Activated T-cell treated with anti-CD3 and anti-CD28 coated beads, Interleukin-2, amount 50 U/mL, for 24 hours (primary cell): ENCODE measurements around the gene DQX1.

ENCODE experiments used
- DNase-seq: peaks from one replicate; pipeline ENCODE4 v3.0.0-alpha.2; 2020
- H3K27ac Mint-ChIP-seq: 2 replicates; pipeline ENCODE4 v1.8.0; 2020; ENCODE audit warnings: mild to moderate bottlenecking, mixed read lengths
- H3K27me3 Mint-ChIP-seq: 2 replicates; pipeline ENCODE4 v1.8.0; 2020; ENCODE audit warnings: mixed read lengths
- H3K36me3 Mint-ChIP-seq: 2 replicates; pipeline ENCODE4 v1.8.0; 2020; ENCODE audit warnings: low read depth, mixed read lengths
- H3K4me1 Mint-ChIP-seq: 2 replicates; pipeline ENCODE4 v1.8.0; 2020; ENCODE audit warnings: low read depth, mixed read lengths
- H3K4me3 Mint-ChIP-seq: 2 replicates; pipeline ENCODE4 v1.8.0; 2020; ENCODE audit warnings: mild to moderate bottlenecking, moderate library complexity, mixed read lengths
- H3K9me3 Mint-ChIP-seq: 2 replicates; pipeline ENCODE4 v1.8.0; 2020; ENCODE audit warnings: mixed read lengths

The DQX1 gene

DNA sequence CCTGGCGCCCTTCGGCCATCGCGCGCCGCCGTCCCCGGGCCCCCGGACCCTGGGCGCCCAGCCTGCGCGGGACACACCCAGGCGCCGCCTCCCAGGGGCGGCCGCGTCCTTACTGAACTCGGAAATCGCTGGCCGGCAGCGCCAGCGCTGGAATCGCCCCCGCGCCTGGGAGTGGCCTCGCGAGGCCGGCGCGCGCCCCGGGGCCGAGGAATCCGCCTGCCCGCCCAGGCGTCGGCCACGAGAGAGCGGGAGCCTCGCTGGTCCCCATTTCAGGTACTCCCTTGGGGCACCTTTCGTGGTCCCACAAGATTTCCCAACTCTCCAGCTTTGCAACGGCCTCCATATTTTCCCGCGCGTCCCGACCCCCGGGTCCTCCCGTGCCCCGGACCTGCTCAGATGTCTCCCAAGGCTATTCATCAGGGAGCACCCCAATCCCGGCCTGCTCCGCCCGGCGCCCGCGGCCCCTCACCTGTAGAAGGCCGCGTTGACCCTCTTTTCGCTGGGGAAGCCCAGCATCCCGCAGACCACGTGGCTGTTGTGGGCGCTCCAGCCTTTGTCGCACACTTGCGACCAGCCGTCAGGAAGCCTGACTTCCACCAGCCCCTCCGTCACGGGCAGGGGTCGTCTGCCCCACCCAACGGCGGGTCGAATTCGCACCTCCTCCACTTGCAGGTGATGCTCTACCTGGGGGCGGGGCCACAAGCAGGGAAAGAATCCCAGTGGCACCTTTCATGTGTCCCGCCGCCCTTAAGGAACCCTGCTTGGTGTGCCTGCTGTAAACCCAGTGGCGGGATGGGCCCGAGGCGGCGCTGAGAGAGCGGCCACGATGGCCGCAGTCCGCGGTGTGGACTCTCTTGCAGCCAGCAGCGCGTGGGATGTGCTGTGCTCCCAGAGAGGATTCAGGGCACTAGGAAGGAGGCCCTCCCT is 23.1 kb upstream of the DQX1 start:
- Mint-ChIP-seq H3K27me3 (peaks cover 48% of the 10 kb centered on the region), H3K4me1 (peaks cover 13% of the 10 kb centered on the region), H3K9me3 (no peaks in the 10 kb centered on the region), H3K27ac (no peak overlapping the region), H3K4me3 (peak overlapping the region; percentile 67), H3K36me3 (no peaks in the 10 kb centered on the region)
- peak; percentile 50 for DNase-seq

DNA sequence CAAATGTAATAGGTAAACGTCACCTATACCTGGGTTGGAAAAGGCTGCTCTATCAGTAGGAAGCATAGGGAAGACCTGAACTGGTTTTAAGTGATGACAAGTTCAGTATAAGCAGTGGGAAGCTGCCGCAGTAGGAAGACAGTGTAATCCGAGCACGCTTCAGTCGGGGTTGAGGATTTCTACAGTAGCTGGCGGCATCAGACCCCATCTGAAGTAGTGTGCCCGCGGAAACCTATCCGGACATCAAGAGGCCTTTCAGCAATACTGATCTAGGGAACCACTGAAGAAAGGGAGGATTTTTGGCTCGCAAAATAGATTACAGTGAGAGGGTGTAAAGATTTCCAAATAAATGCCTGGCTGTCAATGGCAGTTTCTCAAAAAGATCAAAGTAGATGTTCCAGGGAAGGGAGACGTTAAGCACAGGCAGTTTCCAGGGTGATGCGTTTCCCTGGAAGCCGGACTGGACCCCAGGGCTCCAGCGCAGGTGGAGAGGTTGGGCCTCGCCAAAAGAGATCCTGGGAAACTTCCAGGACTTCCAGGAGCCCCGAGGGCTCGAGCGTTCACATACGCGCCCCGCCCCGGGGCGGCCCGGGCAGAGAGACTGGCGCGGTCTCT is 22.4 kb upstream of the DQX1 start:
- Mint-ChIP-seq H3K27me3 (peaks cover 48% of the 10 kb centered on the region), H3K36me3 (no peaks in the 10 kb centered on the region), H3K4me3 (peak overlapping the region; percentile 66), H3K4me1 (peaks cover 12% of the 10 kb centered on the region), H3K27ac (no peak overlapping the region), H3K9me3 (no peaks in the 10 kb centered on the region)
- DNase-seq: no peak

DNA sequence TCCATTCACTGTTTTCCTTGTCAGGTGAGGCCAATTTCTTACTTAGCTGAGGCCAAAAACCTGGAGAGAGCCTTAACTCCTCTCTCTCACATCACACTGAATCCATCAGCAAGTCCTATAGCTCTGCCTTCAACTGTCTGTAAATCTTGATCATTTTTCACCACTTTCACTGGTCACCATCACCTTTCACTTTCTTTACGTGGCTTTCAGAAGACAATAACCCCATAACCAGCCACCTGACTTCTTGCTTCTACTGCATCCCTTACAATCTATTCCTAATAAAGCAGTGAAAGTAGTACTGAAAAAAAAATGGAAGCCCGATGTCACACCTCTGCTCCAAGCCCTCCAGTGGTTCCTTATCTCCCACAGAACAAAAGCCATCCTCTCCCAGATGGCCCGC is 20.0 kb upstream of the DQX1 start:
- no peak overlapping the region for H3K27ac Mint-ChIP-seq
- no peaks in the 10 kb centered on the region for H3K36me3 Mint-ChIP-seq
- H3K27me3 Mint-ChIP-seq: peaks cover 42% of the 10 kb centered on the region
- no peaks in the 10 kb centered on the region for H3K9me3 Mint-ChIP-seq
- H3K4me3 Mint-ChIP-seq: no peak overlapping the region
- no peak for DNase-seq
- peaks cover 8% of the 10 kb centered on the region for H3K4me1 Mint-ChIP-seq

DNA sequence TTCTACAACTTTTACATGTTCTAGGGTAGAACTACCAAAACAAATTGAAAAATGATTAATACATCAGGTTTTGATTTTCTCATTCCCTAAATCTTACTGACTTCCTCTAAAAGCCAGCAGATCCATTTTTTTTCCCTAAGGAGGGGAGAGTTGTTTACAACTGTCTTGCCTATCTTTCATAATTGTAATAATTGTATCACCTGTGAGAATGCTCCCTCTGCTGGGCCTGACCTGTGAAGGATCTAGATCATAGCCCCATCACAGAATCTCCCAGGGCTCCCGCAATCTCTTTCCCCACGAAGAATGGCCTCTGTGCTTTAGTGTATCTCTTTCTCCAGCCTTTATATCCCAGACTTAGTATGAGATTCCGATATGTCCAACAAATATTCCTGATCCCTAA is 18.6 kb upstream of the DQX1 start:
- H3K4me3 Mint-ChIP-seq: no peak overlapping the region
- peaks cover 7% of the 10 kb centered on the region for H3K4me1 Mint-ChIP-seq
- no peak overlapping the region for H3K27ac Mint-ChIP-seq
- DNase-seq: no peak
- no peaks in the 10 kb centered on the region for H3K36me3 Mint-ChIP-seq
- no peaks in the 10 kb centered on the region for H3K9me3 Mint-ChIP-seq
- peaks cover 34% of the 10 kb centered on the region for H3K27me3 Mint-ChIP-seq

DNA sequence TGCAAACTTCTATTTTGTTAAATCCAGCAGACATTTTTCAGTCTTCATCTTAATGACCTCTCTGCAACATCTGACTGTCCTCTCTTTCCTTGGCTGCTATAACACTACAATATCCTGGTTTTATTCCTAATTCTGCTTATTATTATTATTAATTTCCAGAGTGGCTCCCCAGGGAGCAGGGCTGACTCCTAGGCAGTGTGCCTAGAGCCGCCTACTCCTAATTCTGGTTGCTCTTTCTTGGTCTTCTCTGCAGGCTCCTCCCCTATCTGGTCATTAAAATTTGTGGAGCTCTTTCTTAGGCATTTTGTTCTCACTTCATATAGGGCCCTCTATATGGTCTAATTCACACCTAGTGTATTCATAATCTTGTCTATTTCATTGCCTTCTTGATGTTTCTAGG is 16.9 kb upstream of the DQX1 start:
- H3K9me3 Mint-ChIP-seq: no peaks in the 10 kb centered on the region
- H3K36me3 Mint-ChIP-seq: no peaks in the 10 kb centered on the region
- no peak for DNase-seq
- H3K27me3 Mint-ChIP-seq: peaks cover 37% of the 10 kb centered on the region
- H3K4me1 Mint-ChIP-seq: no peaks in the 10 kb centered on the region
- H3K27ac Mint-ChIP-seq: no peak overlapping the region
- H3K4me3 Mint-ChIP-seq: no peak overlapping the region

DNA sequence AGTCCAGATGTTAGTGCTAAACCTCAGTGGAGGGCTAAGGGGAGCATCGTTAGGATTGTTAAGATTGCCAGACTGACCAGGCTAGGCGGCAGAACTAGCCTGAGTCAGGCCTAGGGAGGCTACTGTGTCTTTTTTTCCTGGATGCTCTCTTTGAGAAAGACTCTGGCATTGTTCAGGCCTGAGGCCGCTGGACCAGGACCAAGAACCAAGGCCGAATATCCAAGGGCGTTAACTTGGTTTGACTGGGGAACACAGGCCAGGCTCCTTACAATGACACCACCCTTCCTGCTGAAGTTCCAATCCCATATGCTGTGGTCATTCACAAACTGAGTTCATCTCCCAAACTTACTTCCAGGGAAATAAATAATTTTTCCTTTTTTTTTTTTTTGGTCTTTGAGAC is 14.3 kb upstream of the DQX1 start:
- Mint-ChIP-seq H3K27ac (no peak overlapping the region), H3K9me3 (no peaks in the 10 kb centered on the region), H3K4me1 (no peaks in the 10 kb centered on the region), H3K27me3 (peaks cover 29% of the 10 kb centered on the region), H3K4me3 (no peak overlapping the region), H3K36me3 (no peaks in the 10 kb centered on the region)
- DNase-seq: no peak

DNA sequence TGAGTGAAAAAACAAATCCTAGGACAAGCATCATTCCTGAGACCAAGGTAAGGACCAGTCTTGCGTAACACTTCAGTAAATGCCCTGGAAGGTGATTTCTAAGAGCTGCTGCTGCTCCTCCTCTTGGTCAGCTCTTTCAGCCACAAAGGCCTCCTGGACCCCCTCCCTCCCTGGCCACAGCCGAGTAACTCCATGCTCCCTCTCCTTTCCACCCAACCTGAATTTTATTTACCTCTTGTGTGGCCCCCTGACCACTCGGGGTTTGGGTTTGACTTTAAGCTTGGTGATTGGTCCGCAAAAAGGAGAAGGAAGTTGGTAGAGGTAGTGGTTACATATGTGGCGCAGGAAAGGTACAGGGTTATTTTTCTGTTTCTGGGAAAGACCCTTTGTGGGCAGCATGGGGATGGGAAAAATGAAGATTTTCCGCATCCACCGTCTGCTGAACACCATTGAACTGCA is 12.9 kb upstream of the DQX1 start:
- Mint-ChIP-seq H3K9me3 (no peaks in the 10 kb centered on the region), H3K27ac (no peak overlapping the region), H3K36me3 (peaks cover 2% of the 10 kb centered on the region), H3K4me3 (no peak overlapping the region), H3K4me1 (no peaks in the 10 kb centered on the region), H3K27me3 (peaks cover 29% of the 10 kb centered on the region)
- DNase-seq: no peak

DNA sequence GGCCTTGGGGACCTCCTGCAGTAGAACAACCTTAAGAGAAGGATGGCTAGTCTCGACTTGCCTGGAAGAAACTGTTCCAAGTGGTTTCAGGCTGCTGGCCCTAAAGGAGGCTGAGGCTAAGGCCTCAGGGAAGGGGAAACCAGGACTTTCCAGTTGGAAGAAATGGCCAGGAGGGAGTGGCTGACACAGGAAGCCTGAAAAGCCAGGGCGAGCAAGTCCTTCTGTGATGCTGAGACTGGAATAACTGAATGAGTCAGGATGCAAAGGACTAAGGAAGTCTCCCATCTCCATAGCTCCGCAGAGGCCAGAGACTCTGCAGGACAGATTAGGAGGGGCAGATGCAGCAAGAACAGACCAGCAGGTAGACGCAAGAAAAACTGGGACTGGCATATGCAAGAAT is 11.1 kb upstream of the DQX1 start:
- H3K36me3 Mint-ChIP-seq: peaks cover 18% of the 10 kb centered on the region
- no peaks in the 10 kb centered on the region for H3K9me3 Mint-ChIP-seq
- peaks cover 25% of the 10 kb centered on the region for H3K27me3 Mint-ChIP-seq
- no peak overlapping the region for H3K4me3 Mint-ChIP-seq
- no peak for DNase-seq
- no peak overlapping the region for H3K27ac Mint-ChIP-seq
- H3K4me1 Mint-ChIP-seq: peaks cover 2% of the 10 kb centered on the region

DNA sequence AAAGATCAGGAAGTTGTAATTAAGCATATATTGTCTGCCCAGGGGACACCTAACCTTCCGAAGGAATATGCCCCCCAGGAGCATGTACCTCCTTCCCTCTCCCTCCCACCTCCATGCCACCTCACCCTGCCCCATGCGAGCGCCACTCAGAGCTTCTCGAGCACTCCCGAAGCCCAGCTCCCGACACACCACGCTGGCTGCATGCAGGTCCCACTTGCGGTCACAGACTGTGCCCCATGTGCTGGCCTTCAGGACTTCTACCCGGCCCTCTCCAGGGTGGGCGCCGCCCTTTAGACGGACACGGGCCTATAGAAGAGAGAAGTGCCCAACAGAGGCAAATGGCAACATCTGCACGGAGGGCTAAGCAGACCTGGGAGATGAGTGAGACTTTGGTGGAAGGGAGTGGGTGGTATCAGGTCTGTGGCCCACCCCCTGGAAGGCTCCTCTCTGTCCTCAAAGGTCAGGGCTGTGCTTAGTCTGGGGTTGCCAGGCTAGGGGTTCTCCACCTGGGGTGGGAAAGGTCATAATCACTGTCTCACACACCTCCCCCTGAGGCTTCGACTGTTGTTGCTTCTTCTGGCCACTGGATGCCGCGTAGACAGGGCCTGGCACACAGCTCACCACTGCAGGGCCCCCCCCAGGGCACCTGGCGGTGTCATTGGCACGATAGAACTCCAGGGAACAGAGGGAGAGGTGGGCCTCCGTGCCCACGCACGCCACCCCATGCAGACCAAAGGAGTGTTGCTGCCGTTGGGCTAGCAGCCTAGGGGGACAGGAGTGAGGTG is 10.3 kb upstream of the DQX1 start:
- no peak for DNase-seq
- H3K36me3 Mint-ChIP-seq: peaks cover 26% of the 10 kb centered on the region
- H3K4me1 Mint-ChIP-seq: peaks cover 10% of the 10 kb centered on the region
- no peak overlapping the region for H3K4me3 Mint-ChIP-seq
- peaks cover 24% of the 10 kb centered on the region for H3K27me3 Mint-ChIP-seq
- no peaks in the 10 kb centered on the region for H3K9me3 Mint-ChIP-seq
- no peak overlapping the region for H3K27ac Mint-ChIP-seq

DNA sequence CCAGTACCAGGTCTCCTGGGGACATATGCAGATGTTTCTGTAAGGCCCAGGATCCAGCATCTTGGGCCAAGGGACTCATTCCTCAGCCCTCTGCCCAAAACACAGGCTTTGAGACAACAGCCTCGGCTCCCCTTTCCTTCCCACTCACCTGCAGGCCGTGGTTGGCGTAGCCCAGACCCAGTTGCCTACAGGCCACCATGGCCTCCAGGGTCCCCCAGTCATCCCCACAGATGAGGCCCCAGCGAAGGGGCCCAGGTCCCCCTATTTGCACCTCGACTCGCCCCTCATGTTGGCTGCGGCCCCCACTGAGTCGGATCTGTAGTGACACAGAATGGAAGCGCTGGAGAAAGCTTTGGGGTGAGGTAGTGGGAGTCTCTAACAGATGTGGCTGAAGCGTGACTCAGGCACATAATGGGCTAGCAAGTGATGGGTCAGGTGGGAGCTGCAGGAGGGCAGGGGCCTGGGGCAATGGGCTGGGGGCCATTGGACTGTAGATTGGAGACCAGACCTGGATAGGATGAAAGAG is 9.5 kb upstream of the DQX1 start:
- H3K9me3 Mint-ChIP-seq: no peaks in the 10 kb centered on the region
- peaks cover 24% of the 10 kb centered on the region for H3K27me3 Mint-ChIP-seq
- H3K4me1 Mint-ChIP-seq: peaks cover 17% of the 10 kb centered on the region
- peaks cover 34% of the 10 kb centered on the region for H3K36me3 Mint-ChIP-seq
- H3K27ac Mint-ChIP-seq: no peak overlapping the region
- no peak for DNase-seq
- H3K4me3 Mint-ChIP-seq: no peak overlapping the region

DNA sequence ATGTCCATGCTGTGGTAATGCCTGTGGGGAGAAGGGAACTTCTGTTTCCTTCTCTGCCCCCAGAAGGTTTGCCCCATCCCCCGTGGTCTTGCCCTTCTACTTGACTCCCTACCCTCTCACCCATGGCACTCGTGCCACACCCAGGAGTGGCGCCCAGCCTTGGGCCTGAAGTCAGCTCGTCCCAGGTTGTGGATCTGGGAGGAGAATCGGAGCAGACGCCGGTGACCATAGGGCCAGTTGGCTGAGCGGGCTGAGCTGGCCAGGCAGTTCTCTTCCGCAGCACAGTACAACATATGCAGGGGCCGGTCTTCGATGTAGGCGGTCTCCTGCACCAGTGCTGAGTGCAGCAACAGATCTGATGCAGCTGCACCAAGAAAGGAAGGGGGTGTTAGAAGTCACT is 8.4 kb upstream of the DQX1 start:
- peaks cover 17% of the 10 kb centered on the region for H3K4me1 Mint-ChIP-seq
- no peak overlapping the region for H3K4me3 Mint-ChIP-seq
- H3K27ac Mint-ChIP-seq: no peak overlapping the region
- peaks cover 17% of the 10 kb centered on the region for H3K27me3 Mint-ChIP-seq
- peaks cover 37% of the 10 kb centered on the region for H3K36me3 Mint-ChIP-seq
- H3K9me3 Mint-ChIP-seq: no peaks in the 10 kb centered on the region
- no peak for DNase-seq

DNA sequence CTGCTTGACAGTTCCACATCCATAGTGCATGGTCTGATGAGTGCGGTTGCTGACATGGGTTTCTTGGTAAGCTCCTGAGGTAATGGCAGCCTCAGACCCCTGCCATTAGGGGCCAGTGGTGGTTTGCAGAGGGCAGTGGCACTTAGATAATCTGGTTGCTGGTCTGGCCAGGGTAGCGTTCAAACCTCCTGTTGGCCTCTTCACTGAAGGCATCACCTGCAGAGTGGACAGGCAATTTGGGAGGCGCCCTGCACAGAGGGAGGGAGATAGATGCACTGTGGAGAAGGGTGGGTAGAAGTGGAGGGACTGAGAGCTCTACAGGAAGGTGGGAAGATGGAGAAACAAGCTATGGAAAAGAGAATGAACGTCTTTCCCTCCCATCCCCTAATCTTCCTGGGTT is 7.4 kb upstream of the DQX1 start:
- Mint-ChIP-seq H3K27ac (no peak overlapping the region), H3K9me3 (no peaks in the 10 kb centered on the region), H3K36me3 (peaks cover 47% of the 10 kb centered on the region), H3K4me3 (no peak overlapping the region), H3K4me1 (peaks cover 17% of the 10 kb centered on the region), H3K27me3 (peaks cover 8% of the 10 kb centered on the region)
- DNase-seq: no peak

DNA sequence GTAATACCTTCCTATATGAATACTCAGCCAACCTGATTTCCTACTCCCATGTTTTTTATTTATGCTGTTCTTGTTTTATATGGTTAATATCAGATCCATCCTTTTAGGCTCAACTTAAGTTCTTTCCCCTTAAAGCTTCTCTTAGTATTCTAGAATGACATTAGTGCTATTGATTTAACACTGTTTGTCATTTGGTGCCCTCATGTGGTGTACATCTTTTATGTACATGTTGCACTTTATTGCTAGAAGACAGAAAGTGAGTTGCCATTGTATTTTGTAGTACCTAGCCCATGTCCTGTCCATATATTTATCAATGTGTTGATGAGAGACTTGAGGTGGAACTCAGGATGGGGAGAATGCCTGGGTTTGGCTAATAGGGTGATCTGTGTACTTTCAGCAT is 6.2 kb upstream of the DQX1 start:
- DNase-seq: no peak
- Mint-ChIP-seq H3K4me1 (peaks cover 29% of the 10 kb centered on the region), H3K9me3 (no peaks in the 10 kb centered on the region), H3K4me3 (peak overlapping the region; percentile 100), H3K36me3 (peaks cover 59% of the 10 kb centered on the region), H3K27ac (peak overlapping the region; percentile 99), H3K27me3 (no peaks in the 10 kb centered on the region)

DNA sequence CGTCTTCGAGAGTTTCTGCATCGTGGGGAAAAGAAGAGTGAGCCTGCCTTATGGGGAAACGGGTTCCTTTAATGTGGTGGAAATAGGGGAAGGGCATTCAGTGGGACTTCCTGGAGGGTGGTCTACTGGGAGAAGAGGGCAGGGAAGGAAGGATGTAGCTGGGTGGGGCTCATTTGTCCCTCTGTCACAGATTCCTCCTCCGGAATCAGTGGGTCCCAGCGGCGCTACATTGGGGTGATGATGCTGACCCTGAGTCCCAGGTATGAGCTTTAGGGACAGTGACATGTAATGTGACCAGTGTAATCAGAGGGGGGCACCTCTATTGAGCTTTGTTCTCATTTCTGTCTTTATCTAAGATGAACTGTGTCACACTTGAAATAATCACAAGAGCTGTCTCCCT is 5.6 kb upstream of the DQX1 start:
- Mint-ChIP-seq H3K9me3 (no peaks in the 10 kb centered on the region), H3K4me3 (peak overlapping the region; percentile 100), H3K27ac (peak overlapping the region; percentile 99), H3K36me3 (peaks cover 65% of the 10 kb centered on the region), H3K27me3 (no peaks in the 10 kb centered on the region), H3K4me1 (peaks cover 35% of the 10 kb centered on the region)
- DNase-seq: no peak
